ENCODE results near the gene LMNTD1.

DNA sequence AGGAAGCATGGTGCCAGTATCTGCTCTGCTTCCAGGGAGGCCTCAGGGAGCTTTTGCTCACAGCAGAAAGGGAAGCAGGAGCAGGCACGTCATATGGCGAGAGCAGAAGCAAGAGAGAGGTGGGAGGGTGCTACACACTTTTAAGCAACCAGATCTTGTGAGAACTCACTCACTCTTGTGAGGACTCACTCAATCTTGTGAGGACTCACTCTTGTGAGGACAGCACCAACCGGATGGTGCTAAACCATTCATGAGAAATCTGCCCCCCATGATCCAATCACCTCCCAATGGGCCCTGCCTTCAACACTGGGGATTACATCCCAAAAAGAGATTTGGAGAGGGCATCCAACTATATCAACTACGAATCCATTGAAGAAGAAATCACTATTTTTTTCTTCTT lies 34.3 kb upstream of the LMNTD1 start:
- TF ChIP-seq EZH2 (IDR thresholded peaks at IDR 0.05), result no peak
- no peak for TF ChIP-seq POLR2AphosphoS5 (IDR thresholded peaks at IDR 0.05; ENCODE audit: borderline replicate concordance, low read depth, low read length)
- TF ChIP-seq FOXP2 (optimal IDR thresholded peaks at IDR 0.05; ENCODE audit: control extremely low read depth, extremely low read length, insufficient read depth), result no peak

All from SK-N-MC (cell line).